Peyer's patch (tissue), 4 donors: ENCODE measurements around the gene SERPINA6. TPM values are rescaled to one million over a fixed set of nuclear protein-coding genes. Genes with fewer than 3 reads are reported as not detected.
"Not testable (repeated sequence)": the region's sequence is repeated elsewhere in the genome, so short reads cannot be mapped to it uniquely, and the experiment has no call there.

Experiments
- DNase-seq, 3 donors: peaks; one replicate each; pipeline ENCODE4 v3.0.0-alpha.2; 2017 to 2019
- H3K27ac ChIP-seq, 4 donors: fragments of 200-600 bp; sonication (generic); one replicate each; pipeline ENCODE4 v1.5.1; 2016 to 2019
- H3K27me3 ChIP-seq, 2 donors: fragments of 200-600 bp; sonication (generic); one replicate each; pipeline ENCODE4 v1.5.1; 2019
- H3K36me3 ChIP-seq, 3 donors: fragments of 200-600 bp; sonication (generic); one replicate each; pipeline ENCODE4 v1.5.1; 2016 to 2019
- H3K4me1 ChIP-seq, 4 donors: fragments of 200-600 bp; sonication (generic); one replicate each; pipeline ENCODE4 v1.5.1; 2016 to 2019
- H3K4me3 ChIP-seq, 4 donors: fragments of 200-600 bp; sonication (generic); 1 replicate in 3 of 4; 2 replicates in 1 of 4; pipeline ENCODE4 v1.5.1; 2016 to 2019; ENCODE audit warnings: mild to moderate bottlenecking in 1 of 4
- H3K9me3 ChIP-seq, 4 donors: fragments of 200-600 bp; sonication (generic); one replicate each; pipeline ENCODE4 v1.5.1; 2016 to 2019; ENCODE audit warnings: mild to moderate bottlenecking in 1 of 4
- POLR2A ChIP-seq, 2 donors: fragments of 450-650 bp; IDR thresholded peaks; one replicate each; pipeline ENCODE4 v1.5.1; 2017; ENCODE audit warnings: antibody characterized with exemption in 2 of 2, mild to moderate bottlenecking in 2 of 2, moderate library complexity in 2 of 2
- total RNA-seq, 4 donors: library from RNA; depleted of rRNA; stranded (reverse); fragments of >200 nt; gene quantifications; one replicate each; pipeline ENCODE4 v1.1.0, GENCODE V29; 2016
- TF ChIP-seq, protein P1 (sequence below), 6 experiments: fragments of 450-650 bp in 4 of 6; fragments of 200-600 bp in 2 of 6; sonication (generic) in 1 of 6; IDR thresholded peaks; one replicate each; pipeline ENCODE4 v1.5.1; 2017 to 2019; ENCODE audit warnings: antibody characterized with exemption in 6 of 6, mild to moderate bottlenecking in 3 of 6, moderate library complexity in 1 of 6

SERPINA6 gene
- total RNA-seq, 4 donors from 2014 or later, result not detected

GRCh38 chr14:94285158-94285557 lies 38.0 kb downstream of the SERPINA6 start:
- TF ChIP-seq, protein P1, sequence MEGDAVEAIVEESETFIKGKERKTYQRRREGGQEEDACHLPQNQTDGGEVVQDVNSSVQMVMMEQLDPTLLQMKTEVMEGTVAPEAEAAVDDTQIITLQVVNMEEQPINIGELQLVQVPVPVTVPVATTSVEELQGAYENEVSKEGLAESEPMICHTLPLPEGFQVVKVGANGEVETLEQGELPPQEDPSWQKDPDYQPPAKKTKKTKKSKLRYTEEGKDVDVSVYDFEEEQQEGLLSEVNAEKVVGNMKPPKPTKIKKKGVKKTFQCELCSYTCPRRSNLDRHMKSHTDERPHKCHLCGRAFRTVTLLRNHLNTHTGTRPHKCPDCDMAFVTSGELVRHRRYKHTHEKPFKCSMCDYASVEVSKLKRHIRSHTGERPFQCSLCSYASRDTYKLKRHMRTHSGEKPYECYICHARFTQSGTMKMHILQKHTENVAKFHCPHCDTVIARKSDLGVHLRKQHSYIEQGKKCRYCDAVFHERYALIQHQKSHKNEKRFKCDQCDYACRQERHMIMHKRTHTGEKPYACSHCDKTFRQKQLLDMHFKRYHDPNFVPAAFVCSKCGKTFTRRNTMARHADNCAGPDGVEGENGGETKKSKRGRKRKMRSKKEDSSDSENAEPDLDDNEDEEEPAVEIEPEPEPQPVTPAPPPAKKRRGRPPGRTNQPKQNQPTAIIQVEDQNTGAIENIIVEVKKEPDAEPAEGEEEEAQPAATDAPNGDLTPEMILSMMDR (IDR thresholded peaks at IDR 0.05), result no peak
- no peak for TF ChIP-seq POLR2A (IDR thresholded peaks at IDR 0.05)
- Histone ChIP-seq H3K36me3 (no peaks in the 10 kb centered on the region), H3K27me3 (no peaks in the 10 kb centered on the region), H3K27ac (no peak overlapping the region), H3K9me3 (no peaks in the 10 kb centered on the region), H3K4me3 (no peak overlapping the region), H3K4me1 (no peaks in the 10 kb centered on the region)
- DNase-seq, result no peak

- no peaks in the 10 kb centered on the region for H3K27me3 ChIP-seq
- H3K9me3 ChIP-seq, result no peaks in the 10 kb centered on the region
- no peak for TF ChIP-seq POLR2A (IDR thresholded peaks at IDR 0.05)
- TF ChIP-seq, protein P1 (IDR thresholded peaks at IDR 0.05), result no peak
Measured at GRCh38 chr14:94284221-94284620, 38.9 kb downstream of the SERPINA6 start.

DNA sequence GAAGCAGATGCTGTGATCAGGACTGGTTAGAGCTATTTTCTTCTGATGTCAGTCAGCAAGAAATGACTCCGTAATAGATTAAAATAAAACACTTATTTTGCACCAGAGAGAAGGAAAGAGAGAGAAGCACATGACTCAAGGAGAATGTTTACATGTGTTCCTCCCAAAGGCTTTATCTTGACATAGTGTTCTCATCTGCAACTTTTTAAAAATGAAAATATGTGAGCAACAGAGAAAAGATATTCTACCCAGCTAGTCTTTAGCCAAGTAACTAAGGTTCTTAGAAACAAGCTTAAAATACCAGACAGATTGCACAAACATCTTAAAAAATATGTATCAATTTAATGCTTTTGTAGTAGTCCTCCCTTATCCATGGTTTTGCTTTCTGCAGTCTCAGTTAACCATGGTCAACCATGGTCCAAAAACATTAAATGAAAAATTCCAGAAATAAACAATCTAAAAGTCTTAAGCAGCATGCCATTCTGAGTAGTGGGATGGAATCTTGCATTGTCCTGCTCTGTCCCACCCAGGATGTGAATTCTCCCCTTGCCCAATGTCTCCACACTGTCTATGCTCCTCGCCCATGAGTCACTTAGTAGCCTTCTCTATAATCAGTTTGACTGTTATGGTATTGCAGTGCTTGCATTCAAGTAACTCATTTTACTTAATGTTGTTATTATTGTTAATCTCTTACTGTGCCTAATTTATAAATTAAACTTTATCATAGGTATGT lies 40.0 kb downstream of the SERPINA6 start:
- Histone ChIP-seq H3K36me3 (no peaks in the 10 kb centered on the region), H3K9me3 (no peaks in the 10 kb centered on the region), H3K27ac (no peak overlapping the region), H3K4me1 (no peaks in the 10 kb centered on the region), H3K4me3 (no peak overlapping the region), H3K27me3 (no peaks in the 10 kb centered on the region)
- DNase-seq, result no peak
- TF ChIP-seq, protein P1 (IDR thresholded peaks at IDR 0.05), result no peak
- no peak for TF ChIP-seq POLR2A (IDR thresholded peaks at IDR 0.05)

More at GRCh38 chr14:94284221-94284620, 38.9 kb downstream of the SERPINA6 start:
- H3K4me1 ChIP-seq, result no peaks in the 10 kb centered on the region
- DNase-seq, result no peak
- H3K4me3 ChIP-seq, result no peak overlapping the region
- no peak overlapping the region for H3K27ac ChIP-seq
- no peaks in the 10 kb centered on the region for H3K36me3 ChIP-seq

DNA sequence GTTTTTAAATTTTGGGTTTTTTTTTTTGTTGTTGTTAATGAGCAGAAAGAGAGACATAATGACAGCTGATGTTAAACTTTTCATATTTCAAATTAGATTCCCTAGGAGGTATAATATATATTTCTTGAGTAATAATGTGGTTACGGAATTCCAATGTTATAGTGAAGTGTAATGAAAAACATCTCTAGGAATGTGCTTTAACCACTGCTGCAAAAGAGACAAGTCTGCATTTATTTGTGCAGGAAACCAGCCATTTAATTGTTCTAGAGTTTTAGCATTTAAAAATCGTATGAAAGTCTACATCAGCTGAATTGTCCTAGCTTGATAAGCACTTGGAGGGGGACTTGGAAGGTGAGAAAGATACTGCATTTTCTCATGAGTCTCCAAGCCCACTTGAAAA lies 44.4 kb downstream of the SERPINA6 start:
- no peak overlapping the region for H3K4me3 ChIP-seq
- no peaks in the 10 kb centered on the region for H3K27me3 ChIP-seq
- no peak for DNase-seq
- H3K27ac ChIP-seq, result no peak overlapping the region
- no peak for TF ChIP-seq POLR2A (IDR thresholded peaks at IDR 0.05)
- TF ChIP-seq, protein P1 (IDR thresholded peaks at IDR 0.05), result no peak
- H3K36me3 ChIP-seq, result no peaks in the 10 kb centered on the region
- H3K9me3 ChIP-seq, result no peaks in the 10 kb centered on the region
- H3K4me1 ChIP-seq, result no peaks in the 10 kb centered on the region

GRCh38 chr14:94276898-94277561 lies 46.1 kb downstream of the SERPINA6 start:
- H3K27me3 ChIP-seq, H3K27ac ChIP-seq, H3K4me3 ChIP-seq, H3K36me3 ChIP-seq, H3K9me3 ChIP-seq, H3K4me1 ChIP-seq: not testable (repeated sequence)
- peak in 1 of 3 donors; percentile 71 for DNase-seq

- no peaks in the 10 kb centered on the region for H3K36me3 ChIP-seq
- TF ChIP-seq POLR2A (IDR thresholded peaks at IDR 0.05), result no peak
- TF ChIP-seq, protein P1 (IDR thresholded peaks at IDR 0.05), result no peak
- no peaks in the 10 kb centered on the region for H3K9me3 ChIP-seq
- H3K27ac ChIP-seq, result no peak overlapping the region
- no peak overlapping the region for H3K4me3 ChIP-seq
- no peaks in the 10 kb centered on the region for H3K27me3 ChIP-seq
- DNase-seq, result no peak
- H3K4me1 ChIP-seq, result no peaks in the 10 kb centered on the region
Measured at GRCh38 chr14:94269156-94269555, 54.0 kb downstream of the SERPINA6 start.

GRCh38 chr14:94268582-94268981 lies 54.6 kb downstream of the SERPINA6 start:
- not testable (repeated sequence) for H3K9me3 ChIP-seq, H3K4me1 ChIP-seq, DNase-seq

More at GRCh38 chr14:94268582-94268981, 54.6 kb downstream of the SERPINA6 start:
- not testable (repeated sequence) for H3K4me3 ChIP-seq, H3K27ac ChIP-seq, H3K27me3 ChIP-seq, H3K36me3 ChIP-seq
